Endometrial microvascular endothelial cells (primary cell): ENCODE measurements around the gene MSH4. TPM values are rescaled to one million over a fixed set of nuclear protein-coding genes. Genes with fewer than 3 reads are reported as not detected.
"Not testable (repeated sequence)": the region's sequence is repeated elsewhere in the genome, so short reads cannot be mapped to it uniquely, and the experiment has no call there.

Source experiments
- in situ Hi-C: cut with HindIII; loops from 2 replicates; pipeline ENCODE4 v1.10.0; 2017; ENCODE audit warnings: low sequenced_read_pairs, low pct_unique_long_range_greater_than_20kb; ENCODE audit errors: inconsistent ontology term
- total RNA-seq: library from RNA; depleted of rRNA; stranded (reverse); fragments of >200 nt; gene quantifications from one replicate; pipeline ENCODE4 v1.2.3, GENCODE V29; 2015; ENCODE audit errors: inconsistent ontology term

Gene MSH4
- not detected for total RNA-seq

GRCh38 chr1:75796376-75797272, at the start of gene MSH4:
Gene MSH4, plus strand, starts transcription at chr1:75796882. Its CDS starts 104 bp downstream, at chr1:75796986.
- in situ Hi-C loops: no loop called here

- in situ Hi-C loops: not testable (repeated sequence)
Measured at GRCh38 chr1:75757210-75757609, 39.5 kb upstream of the MSH4 start.

GRCh38 chr1:75758543-75758942, 38.1 kb upstream of the MSH4 start:
- in situ Hi-C loops: not testable (repeated sequence)

- in situ Hi-C loops: no loop called here
Measured at GRCh38 chr1:75764057-75764655, 32.5 kb upstream of the MSH4 start.

- in situ Hi-C loops: no loop called here
Measured at GRCh38 chr1:75765697-75766355, 30.9 kb upstream of the MSH4 start.

- in situ Hi-C loops: no loop called here
Measured at GRCh38 chr1:75768016-75768415, 28.7 kb upstream of the MSH4 start.

GRCh38 chr1:75770761-75771160, 25.9 kb upstream of the MSH4 start:
- in situ Hi-C loops: no loop called here

- in situ Hi-C loops: no loop called here
Measured at GRCh38 chr1:75771978-75772377, 24.7 kb upstream of the MSH4 start.

- in situ Hi-C loops: not testable (repeated sequence)
Measured at GRCh38 chr1:75777812-75778211, 18.9 kb upstream of the MSH4 start.

- in situ Hi-C loops: not testable (repeated sequence)
Measured at GRCh38 chr1:75778694-75779093, 18.0 kb upstream of the MSH4 start.

GRCh38 chr1:75780183-75780582, 16.5 kb upstream of the MSH4 start:
- in situ Hi-C loops: not testable (repeated sequence)

- in situ Hi-C loops: not testable (repeated sequence)
Measured at GRCh38 chr1:75783920-75784319, 12.8 kb upstream of the MSH4 start.

- in situ Hi-C loops: no loop called here
Measured at GRCh38 chr1:75785320-75785982, 11.2 kb upstream of the MSH4 start.

- in situ Hi-C loops: no loop called here
Measured at GRCh38 chr1:75785983-75786853, 10.5 kb upstream of the MSH4 start, which contains the start of gene RABGGTB. Gene RABGGTB, plus strand, starts transcription at chr1:75786256. Its CDS starts 16 bp downstream, at chr1:75786272.

GRCh38 chr1:75786901-75787493, 9.7 kb upstream of the MSH4 start:
- in situ Hi-C loops: no loop called here

- in situ Hi-C loops: no loop called here
Measured at GRCh38 chr1:75787524-75787923, 9.2 kb upstream of the MSH4 start.

- in situ Hi-C loops: no loop called here
Measured at GRCh38 chr1:75789988-75790387, 6.7 kb upstream of the MSH4 start.

- in situ Hi-C loops: no loop called here
Measured at GRCh38 chr1:75791022-75791421, 5.7 kb upstream of the MSH4 start.
